ENCODE results near the gene FFAR1. TPM values are rescaled to one million over a fixed set of nuclear protein-coding genes. Genes with fewer than 3 reads are reported as not detected.

The FFAR1 gene
- total and polyA plus RNA-seq, 2 donors (not counting 3 experiments of a cell fraction or from before 2014, with no cell fraction given), result not detected

DNA sequence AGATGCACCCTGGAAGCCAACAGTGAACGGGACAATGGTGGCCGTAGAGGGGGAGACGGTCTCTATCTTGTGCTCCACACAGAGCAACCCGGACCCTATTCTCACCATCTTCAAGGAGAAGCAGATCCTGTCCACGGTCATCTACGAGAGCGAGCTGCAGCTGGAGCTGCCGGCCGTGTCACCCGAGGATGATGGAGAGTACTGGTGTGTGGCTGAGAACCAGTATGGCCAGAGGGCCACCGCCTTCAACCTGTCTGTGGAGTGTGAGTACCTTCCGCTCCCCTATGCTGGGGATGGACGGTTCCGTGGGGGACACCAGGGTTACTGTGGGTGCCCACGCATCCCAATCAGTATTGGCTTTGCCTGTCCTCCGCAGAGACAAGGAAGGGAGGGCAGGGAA lies 45.3 kb upstream of the FFAR1 start:
- BruUV-seq (replicated peaks), result no TSS peak
- no peaks in the 10 kb centered on the region for H3K4me1 ChIP-seq (ENCODE audit: control insufficient read depth, extremely low read depth, insufficient read depth, low read length)
- no peak overlapping the region for H3K4me3 ChIP-seq (replicated peaks in 1 of 3; ENCODE audit: insufficient read depth in 1 of 3, low read depth in 1 of 3, low read length in 3 of 3)
- intact Hi-C loops (cut with micrococcal nuclease) (no loop called here), dilution Hi-C loops (cut with MboI; ENCODE audit: extremely low pct_ligation_motif_present, low sequenced_read_pairs) (no loop called here)
- no peak overlapping the region for H3K27ac ChIP-seq (ENCODE audit: insufficient read depth, low read depth, low read length)
- no peaks in the 10 kb centered on the region for H3K9me1 ChIP-seq (replicated peaks; ENCODE audit: control insufficient read depth, extremely low read depth, insufficient read depth, low read length)
- H2AFZ ChIP-seq (ENCODE audit: low read depth, low read length), result no peak overlapping the region
- H4K20me1 ChIP-seq (replicated peaks; ENCODE audit: control insufficient read depth, extremely low read depth, insufficient read depth, low read length), result no peaks in the 10 kb centered on the region
- no peaks in the 10 kb centered on the region for H3K27me3 ChIP-seq (ENCODE audit: control insufficient read depth in 2 of 2, insufficient read depth in 2 of 2, low read length in 2 of 2)
- H3K4me2 ChIP-seq (ENCODE audit: insufficient read depth, low read length), result no peak overlapping the region
- no peak overlapping the region for H3K9ac ChIP-seq (replicated peaks; ENCODE audit: extremely low read depth, insufficient read depth, low read length)
- H3K79me2 ChIP-seq (ENCODE audit: control insufficient read depth, insufficient read depth, low read length), result no peaks in the 10 kb centered on the region
- no peaks in the 10 kb centered on the region for H3K36me3 ChIP-seq (ENCODE audit: control insufficient read depth in 2 of 2, extremely low read depth in 1 of 2, insufficient read depth in 2 of 2, low read length in 2 of 2)
- no peaks in the 10 kb centered on the region for H3K9me3 ChIP-seq (replicated peaks; ENCODE audit: control insufficient read depth, insufficient read depth, low read length)
- no peak for DNase-seq (ENCODE audit: low read depth, low spot score)
- no peak for FAIRE-seq
- TF ChIP-seq GATA2 (IDR thresholded peaks at IDR 0.05; ENCODE audit: insufficient read depth, insufficient read length, low read depth, low read length) (no peak), FOS (IDR thresholded peaks at IDR 0.05; ENCODE audit: borderline replicate concordance, insufficient read depth, low read length) (no peak), EZH2 (IDR thresholded peaks at IDR 0.05; ENCODE audit: borderline replicate concordance, low read depth, low read length, severe bottlenecking) (no peak), MAX (IDR thresholded peaks at IDR 0.05; ENCODE audit: insufficient read depth, insufficient read length) (no peak), JUN (IDR thresholded peaks at IDR 0.05; ENCODE audit: borderline replicate concordance, insufficient read depth, insufficient read length, low read depth) (no peak), POLR2A (IDR thresholded peaks at IDR 0.05; ENCODE audit: low read depth, low read length) (no peak), MYC (IDR thresholded peaks at IDR 0.05; ENCODE audit: low read depth, low read length) (no peak), POLR2AphosphoS5 (IDR thresholded peaks at IDR 0.05; ENCODE audit: insufficient read depth, low read depth, low read length) (no peak)
- TF ChIP-seq, protein P1, sequence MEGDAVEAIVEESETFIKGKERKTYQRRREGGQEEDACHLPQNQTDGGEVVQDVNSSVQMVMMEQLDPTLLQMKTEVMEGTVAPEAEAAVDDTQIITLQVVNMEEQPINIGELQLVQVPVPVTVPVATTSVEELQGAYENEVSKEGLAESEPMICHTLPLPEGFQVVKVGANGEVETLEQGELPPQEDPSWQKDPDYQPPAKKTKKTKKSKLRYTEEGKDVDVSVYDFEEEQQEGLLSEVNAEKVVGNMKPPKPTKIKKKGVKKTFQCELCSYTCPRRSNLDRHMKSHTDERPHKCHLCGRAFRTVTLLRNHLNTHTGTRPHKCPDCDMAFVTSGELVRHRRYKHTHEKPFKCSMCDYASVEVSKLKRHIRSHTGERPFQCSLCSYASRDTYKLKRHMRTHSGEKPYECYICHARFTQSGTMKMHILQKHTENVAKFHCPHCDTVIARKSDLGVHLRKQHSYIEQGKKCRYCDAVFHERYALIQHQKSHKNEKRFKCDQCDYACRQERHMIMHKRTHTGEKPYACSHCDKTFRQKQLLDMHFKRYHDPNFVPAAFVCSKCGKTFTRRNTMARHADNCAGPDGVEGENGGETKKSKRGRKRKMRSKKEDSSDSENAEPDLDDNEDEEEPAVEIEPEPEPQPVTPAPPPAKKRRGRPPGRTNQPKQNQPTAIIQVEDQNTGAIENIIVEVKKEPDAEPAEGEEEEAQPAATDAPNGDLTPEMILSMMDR (IDR thresholded peaks at IDR 0.05; ENCODE audit: extremely low read depth in 1 of 2, insufficient read depth in 1 of 2, low read depth in 1 of 2, low read length in 2 of 2), result no peak
- ChIA-PET POLR2A (no interaction called here), CTCF (no interaction called here)
